VCaP (cell line): ENCODE results near the gene NOX5.
A peak's percentile ranks its signal among the peaks of the same experiment; 100 is the strongest.

Experiments used
- H3K27ac ChIP-seq: fragments of 450-650 bp; 2 replicates; pipeline ENCODE4 v1.5.1; 2017
- TF ChIP-seq, protein P1 (sequence below): fragments of 450-650 bp; conservative IDR thresholded peaks from 2 replicates; pipeline ENCODE4 v1.5.1; 2017; ENCODE audit warnings: mild to moderate bottlenecking, moderate library complexity

Gene NOX5

GRCh38 chr15:69059557-69059943, 45.1 kb downstream of the NOX5 start:
- no peak overlapping the region for H3K27ac ChIP-seq

DNA sequence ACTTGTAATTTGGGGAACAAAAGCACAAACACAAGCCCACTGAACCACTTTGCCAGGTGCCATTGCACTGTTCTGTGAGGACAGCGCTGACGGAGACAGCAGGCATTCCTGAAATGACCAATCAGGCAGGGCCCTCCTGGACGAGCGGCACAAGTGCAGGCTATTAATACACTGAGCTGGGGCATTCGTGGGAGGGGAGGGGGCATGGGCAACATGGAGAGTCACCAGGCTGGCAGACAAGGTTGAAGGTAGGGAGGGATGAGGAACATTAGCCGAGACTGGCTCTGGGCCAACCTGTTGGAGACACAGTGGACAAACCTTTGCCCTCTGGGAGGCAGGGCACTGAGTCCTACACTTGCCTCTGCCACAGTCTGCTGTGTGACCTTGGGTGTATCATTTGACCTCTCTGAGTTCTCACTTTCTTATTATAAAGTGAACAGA, 45.6 kb downstream of the NOX5 start:
- TF ChIP-seq, protein P1, sequence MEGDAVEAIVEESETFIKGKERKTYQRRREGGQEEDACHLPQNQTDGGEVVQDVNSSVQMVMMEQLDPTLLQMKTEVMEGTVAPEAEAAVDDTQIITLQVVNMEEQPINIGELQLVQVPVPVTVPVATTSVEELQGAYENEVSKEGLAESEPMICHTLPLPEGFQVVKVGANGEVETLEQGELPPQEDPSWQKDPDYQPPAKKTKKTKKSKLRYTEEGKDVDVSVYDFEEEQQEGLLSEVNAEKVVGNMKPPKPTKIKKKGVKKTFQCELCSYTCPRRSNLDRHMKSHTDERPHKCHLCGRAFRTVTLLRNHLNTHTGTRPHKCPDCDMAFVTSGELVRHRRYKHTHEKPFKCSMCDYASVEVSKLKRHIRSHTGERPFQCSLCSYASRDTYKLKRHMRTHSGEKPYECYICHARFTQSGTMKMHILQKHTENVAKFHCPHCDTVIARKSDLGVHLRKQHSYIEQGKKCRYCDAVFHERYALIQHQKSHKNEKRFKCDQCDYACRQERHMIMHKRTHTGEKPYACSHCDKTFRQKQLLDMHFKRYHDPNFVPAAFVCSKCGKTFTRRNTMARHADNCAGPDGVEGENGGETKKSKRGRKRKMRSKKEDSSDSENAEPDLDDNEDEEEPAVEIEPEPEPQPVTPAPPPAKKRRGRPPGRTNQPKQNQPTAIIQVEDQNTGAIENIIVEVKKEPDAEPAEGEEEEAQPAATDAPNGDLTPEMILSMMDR = no peak
- no peak overlapping the region for H3K27ac ChIP-seq

More at GRCh38 chr15:69059557-69059943, 45.1 kb downstream of the NOX5 start:
- TF ChIP-seq, protein P1 = no peak

- TF ChIP-seq, protein P1 = no peak
- H3K27ac ChIP-seq = peak overlapping the region; percentile 59
These were observed 46.2 kb downstream of the NOX5 start for GRCh38 chr15:69060744-69061143.

DNA sequence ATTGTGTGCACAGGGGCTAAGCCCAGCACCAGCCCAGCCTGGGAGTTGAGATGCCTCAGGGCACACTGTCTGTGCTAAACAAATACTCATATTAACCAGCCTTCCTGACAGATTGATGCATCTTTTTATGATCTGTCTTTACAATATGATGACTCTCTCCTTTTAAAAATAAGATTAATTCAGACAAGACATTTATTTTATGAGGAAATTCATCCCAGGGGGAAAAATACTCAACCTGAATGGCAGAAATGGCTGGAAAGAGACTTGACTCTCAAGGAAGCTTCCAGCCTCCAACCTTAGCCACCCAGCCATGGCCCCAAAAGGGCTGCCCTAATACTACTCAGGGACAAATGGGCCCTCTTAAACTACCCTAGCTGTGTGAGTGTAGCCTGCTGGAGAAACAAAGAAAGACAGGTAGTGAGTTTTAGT, 46.9 kb downstream of the NOX5 start:
- TF ChIP-seq, protein P1 = peak; percentile 13; the same call in 1 of the 2 replicates
- H3K27ac ChIP-seq = peak overlapping the region; percentile 59

DNA sequence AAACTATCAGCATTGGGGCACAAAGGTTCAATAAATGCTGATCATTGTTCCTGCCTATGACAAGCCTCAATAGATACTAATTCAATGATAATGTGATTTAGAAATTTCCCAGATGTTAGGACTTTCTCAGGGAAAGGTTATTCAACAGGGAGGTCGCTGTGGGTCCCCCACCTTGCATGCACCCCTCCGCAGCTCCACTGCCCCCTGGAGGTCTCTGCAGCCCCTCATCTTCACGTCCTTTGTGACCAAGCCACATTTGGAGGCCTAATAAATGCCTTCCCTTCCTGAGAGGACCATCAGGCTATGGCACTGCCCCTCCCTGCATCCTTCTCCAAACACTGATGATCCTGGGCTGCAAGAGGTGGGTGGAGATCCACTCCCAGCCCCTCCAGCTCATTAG, 50.2 kb downstream of the NOX5 start:
- no peak overlapping the region for H3K27ac ChIP-seq
- TF ChIP-seq, protein P1 = no peak

GRCh38 chr15:69066007-69066995, 51.8 kb downstream of the NOX5 start:
- H3K27ac ChIP-seq = no peak overlapping the region
- TF ChIP-seq, protein P1 = no peak

- H3K27ac ChIP-seq = no peak overlapping the region
- TF ChIP-seq, protein P1 = no peak
These were observed 52.8 kb downstream of the NOX5 start for GRCh38 chr15:69067296-69067695.
